GM18502 (cell line): ENCODE data around the gene ADD1.
A peak's percentile ranks its signal among the peaks of the same experiment; 100 is the strongest.

ENCODE experiments used
- ATAC-seq: cut with Tn5 transposase; IDR thresholded peaks from one replicate; pipeline ENCODE4 v1.9.1; 2021; ENCODE audit warnings: mild to moderate bottlenecking; ENCODE audit not compliant: unreplicated experiment, poor library complexity

Gene ADD1, protein sequence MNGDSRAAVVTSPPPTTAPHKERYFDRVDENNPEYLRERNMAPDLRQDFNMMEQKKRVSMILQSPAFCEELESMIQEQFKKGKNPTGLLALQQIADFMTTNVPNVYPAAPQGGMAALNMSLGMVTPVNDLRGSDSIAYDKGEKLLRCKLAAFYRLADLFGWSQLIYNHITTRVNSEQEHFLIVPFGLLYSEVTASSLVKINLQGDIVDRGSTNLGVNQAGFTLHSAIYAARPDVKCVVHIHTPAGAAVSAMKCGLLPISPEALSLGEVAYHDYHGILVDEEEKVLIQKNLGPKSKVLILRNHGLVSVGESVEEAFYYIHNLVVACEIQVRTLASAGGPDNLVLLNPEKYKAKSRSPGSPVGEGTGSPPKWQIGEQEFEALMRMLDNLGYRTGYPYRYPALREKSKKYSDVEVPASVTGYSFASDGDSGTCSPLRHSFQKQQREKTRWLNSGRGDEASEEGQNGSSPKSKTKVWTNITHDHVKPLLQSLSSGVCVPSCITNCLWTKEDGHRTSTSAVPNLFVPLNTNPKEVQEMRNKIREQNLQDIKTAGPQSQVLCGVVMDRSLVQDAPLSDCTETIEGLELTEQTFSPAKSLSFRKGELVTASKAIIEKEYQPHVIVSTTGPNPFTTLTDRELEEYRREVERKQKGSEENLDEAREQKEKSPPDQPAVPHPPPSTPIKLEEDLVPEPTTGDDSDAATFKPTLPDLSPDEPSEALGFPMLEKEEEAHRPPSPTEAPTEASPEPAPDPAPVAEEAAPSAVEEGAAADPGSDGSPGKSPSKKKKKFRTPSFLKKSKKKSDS

GRCh38 chr4:2843263-2843940, at the start of gene ADD1:
TSS of gene ADD1 (plus strand) at chr4:2843844. CDS start at chr4:2875916, 32,072 bp downstream.
- ATAC-seq = peak; percentile 83

DNA sequence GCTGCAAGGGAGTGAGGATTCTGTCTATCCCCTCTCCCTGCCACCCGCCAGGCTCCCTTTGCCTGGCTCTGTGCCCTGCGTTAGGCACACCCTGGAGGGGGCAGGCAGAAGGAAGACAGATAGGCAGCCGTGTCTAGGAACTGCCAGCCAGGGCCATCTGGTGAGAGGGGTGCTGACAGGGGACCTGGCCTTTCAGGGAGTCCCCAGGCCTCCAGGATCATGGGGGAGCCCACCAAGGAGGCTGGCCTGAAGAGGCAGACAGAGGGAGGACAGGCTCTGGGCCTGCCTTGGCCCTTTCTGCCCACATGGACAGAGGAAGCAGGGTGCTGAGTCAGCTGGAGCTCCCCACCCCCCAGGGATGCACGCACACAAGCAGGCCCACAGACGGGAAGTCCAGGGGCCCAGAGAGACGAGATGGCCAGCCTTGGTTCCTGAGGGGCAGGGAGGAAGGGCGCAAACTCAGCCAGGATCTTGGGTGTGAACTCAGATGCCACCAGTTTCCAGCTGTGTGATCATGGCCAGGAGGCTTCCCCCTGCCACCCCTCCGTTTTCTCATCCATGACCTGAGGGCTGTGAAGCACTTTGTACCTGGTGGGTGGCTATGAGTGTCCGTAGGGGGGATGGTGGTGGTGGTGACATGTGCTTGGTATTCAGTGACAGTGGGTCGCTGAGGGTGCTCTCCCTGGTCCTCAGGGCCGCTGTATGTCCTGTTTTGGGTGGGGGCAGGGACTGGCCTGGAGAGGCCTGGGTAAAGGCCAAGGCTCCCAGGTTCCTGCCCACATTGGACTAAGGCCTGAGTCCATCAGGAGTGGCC, 49.0 kb upstream of the ADD1 start:
- ATAC-seq = no peak

DNA sequence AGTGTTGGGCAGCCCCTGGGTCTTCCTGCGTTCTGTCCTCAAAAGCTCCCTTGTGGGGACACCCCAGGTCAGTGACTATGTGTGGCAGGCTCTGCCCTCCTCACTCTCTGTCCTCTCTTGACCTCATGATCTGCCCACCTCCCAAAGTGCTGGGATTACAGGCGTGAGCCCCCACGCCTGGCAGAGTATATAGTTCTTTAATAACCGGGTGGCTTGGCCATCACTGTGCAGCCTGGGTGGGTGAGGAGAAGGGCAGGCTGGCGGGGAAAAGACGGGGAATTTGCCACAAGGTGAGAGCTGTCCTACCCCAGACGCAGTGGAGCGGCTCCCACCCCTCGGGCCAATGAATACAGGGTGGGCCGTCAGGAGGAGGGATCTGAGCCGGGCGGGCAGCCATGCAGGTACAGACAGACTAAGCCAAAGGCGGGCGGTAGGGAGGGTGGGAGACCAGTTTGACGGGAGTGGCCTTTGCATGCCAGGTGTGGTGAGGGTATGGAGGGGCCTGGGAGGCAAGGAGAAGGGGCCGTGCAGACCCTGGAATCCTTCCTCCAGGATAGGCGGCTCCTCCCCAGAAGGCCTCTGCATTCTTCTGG, 48.2 kb upstream of the ADD1 start:
- ATAC-seq = no peak

GRCh38 chr4:2795893-2796848, 47.5 kb upstream of the ADD1 start:
- no peak for ATAC-seq

DNA sequence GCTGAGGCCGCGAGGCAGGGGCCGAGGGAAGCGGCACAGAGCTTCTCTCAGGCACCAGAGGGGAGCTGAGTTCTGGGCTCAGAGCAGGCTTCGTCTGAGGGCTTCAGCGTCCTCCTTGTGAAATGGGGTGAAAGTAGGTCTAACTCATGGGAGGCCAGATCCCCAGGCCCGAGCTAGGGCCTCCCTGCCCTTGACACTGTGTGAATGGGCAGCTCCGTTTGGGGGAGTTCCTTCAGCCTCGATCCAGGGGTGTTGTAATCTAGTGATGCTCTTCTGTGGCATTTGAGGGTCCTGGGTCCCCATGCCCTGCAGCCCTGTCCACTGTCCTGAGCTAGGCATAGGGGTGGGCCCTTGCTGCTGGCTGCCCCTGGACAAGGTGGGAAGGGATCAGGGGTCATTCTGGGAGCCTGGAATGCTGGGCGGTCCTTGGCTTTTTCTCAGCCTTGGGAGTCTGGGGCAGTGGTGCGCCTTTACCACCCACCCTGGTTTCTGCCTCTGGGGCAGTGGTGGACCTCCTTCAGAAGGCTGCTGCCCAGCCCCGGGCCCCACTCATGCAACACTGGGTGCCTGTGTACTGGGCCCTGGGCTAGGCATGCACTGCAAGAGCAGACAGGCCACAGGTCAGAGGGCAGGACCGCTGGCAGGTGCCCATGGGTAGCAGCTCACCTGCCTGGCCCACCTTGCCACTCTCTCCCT, 46.6 kb upstream of the ADD1 start:
- ATAC-seq = no peak

GRCh38 chr4:2797545-2798305, 45.9 kb upstream of the ADD1 start:
- peak; percentile 12 for ATAC-seq

- ATAC-seq = peak; percentile 56
Measured at GRCh38 chr4:2798399-2799223, 45.0 kb upstream of the ADD1 start.

DNA sequence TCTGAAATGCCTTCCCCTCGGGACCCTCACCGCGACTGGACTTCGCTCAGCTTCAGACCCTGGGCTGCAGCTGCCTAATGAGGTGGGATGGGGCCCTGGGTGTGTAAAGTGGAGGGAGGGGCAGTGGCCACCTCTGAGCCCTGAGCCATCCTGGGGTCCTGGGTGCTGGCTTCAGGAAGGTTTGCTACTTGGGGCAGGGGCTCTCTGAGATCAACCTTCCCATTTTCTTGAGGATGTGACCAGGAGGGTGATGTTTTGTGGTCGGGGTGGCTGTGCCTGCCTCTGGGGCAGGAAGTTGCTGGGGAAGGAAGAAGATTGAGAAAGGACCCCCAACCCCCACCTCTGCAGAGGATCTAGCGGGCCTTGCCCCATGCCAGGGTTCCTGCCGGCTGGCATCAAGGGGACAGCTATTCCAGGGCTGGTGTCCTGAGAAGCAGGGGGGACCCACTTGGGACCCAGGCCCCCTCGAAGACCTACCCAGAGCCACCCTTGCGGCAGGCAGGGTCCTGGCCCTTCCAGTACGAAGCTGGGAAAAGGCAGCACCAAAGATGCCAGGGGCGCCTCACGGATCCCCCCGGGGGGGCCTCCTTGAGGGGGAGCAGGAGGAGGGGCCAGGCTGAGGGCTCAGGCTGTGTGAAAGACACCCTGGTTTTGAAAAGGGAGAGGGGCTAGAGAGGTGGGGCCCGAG, 44.3 kb upstream of the ADD1 start:
- no peak for ATAC-seq

- ATAC-seq = no peak
Measured at GRCh38 chr4:2799971-2800690, 43.5 kb upstream of the ADD1 start.

GRCh38 chr4:2800691-2801596, 42.7 kb upstream of the ADD1 start:
- ATAC-seq = peak; percentile 41

DNA sequence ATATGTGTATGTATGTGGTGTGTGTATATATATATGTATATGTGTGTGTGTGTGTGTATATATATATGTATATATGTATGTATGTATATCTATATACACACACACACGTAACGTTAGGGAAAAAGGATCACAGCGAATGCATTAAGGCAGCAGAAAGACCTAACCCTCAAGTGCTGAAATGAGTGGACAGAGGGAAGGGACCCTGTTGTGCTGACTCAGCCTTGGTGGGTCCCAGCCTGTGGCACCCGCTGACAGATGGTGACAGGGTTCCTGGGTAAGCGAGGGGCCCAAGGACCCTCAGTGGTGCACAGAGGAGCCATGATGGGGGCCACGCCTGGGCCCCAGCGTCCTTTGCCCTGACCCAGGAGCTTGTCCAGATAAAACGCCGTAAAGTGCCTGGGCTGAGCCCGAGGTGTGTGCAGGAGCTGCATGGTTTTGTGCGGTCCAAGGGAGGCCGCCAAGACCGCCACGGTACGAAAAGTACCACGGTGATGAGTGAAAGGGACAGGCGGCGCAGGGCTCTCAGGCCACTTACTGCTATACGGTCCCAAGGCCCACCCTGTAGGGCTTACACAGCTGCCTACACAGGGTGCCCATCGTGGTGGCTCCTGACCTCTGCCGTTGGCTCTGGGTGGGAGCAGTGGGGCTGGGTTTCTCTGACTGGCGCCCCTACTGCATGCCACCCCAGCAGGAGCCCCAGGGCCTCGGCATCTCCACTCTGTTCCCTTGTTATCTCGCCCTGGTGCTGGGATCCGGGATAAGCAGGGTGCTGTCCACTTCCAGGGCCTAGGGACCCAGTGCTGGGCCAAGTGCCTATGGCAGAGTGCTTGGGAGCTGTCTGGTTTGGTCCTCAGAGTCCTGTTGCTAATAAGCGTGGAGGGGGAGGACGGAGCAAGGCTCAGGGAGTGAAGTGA, 40.8 kb upstream of the ADD1 start:
- ATAC-seq = no peak

DNA sequence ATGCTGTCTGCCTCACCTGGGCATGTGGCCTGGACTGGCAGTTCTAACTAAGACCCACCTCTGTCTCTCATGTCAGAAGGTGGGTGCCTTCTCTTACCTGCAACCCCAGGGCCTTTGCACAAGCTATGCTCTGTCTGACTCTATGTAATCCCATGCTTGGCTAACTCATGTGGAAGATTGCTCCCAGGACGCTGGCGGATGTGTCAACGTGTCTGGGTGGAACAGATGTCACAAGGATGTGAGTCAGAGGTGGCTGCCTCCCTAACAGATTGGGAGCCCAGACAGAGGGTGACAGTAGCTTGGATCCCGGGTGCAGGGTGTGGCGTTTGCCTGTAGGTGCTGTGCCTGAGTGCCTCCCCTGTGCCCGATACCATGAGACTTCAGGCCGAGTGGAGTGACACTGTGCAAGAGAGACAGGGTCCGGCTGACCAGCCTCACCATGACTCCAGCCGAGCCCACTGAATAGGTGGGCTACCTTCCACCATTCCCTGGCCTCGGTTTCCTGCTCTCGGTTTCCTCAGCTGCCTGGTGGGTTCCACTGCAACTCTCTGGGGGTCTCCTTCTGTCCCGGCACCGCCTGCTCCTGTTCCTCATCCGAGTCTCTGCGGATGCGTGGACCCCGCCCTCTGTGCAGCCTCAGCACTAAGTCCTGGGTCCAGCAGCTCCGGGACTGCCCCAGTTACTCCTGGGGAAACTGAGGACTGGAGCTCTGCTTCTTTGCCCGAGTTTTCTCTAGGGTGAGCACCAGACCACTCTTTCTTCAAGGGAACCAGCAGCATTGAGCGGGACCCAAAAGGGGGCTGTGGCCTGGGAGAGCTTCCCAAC, 39.8 kb upstream of the ADD1 start:
- no peak for ATAC-seq
